BJ (cell line): ENCODE results near the gene CBX4. TPM values are rescaled to one million over a fixed set of nuclear protein-coding genes. Genes with fewer than 3 reads are reported as not detected.
A peak's percentile ranks its signal among the peaks of the same experiment; 100 is the strongest.

ENCODE experiments used
- CTCF ChIA-PET: fragments of 350-600 bp; formaldehyde crosslinking; extraction: SDS; loops from one replicate; lab custom pipeline; 2021; ENCODE audit warnings: antibody characterized with exemption, inconsistent platforms; lab: Yijun Ruan, JAX
- POLR2A ChIA-PET: fragments of 300-600 bp; sonication (Branson Sonifier 250); formaldehyde crosslinking; extraction: SDS; loops from one replicate; lab custom pipeline; 2021; ENCODE audit warnings: antibody characterized with exemption; lab: Charles Lee
- DNase-seq: peaks from one replicate; pipeline ENCODE4 v3.0.0-alpha.2; 2011; ENCODE audit warnings: low read depth
- H3K27me3 ChIP-seq: 2 replicates; pipeline ENCODE4 v1.6.0; 2011; ENCODE audit warnings: low read length; ENCODE audit not compliant: control insufficient read depth, insufficient read depth
- H3K36me3 ChIP-seq: 2 replicates; pipeline ENCODE4 v1.5.1; 2011; ENCODE audit warnings: low read length; ENCODE audit not compliant: control insufficient read depth, insufficient read depth
- H3K4me3 ChIP-seq: 2 replicates; pipeline ENCODE4 v1.5.1; 2011; ENCODE audit warnings: low read depth, mild to moderate bottlenecking, control low read depth, low read length
- polyA plus RNA-seq: library from polyadenylated mRNA; depleted of rRNA; stranded (reverse); fragments of >200 nt; gene quantifications from 2 replicates; pipeline ENCODE4 v1.2.3, GENCODE V29; 2011
- TF ChIP-seq, protein P1 (sequence below): IDR thresholded peaks from 2 replicates; pipeline ENCODE4 v1.5.1; 2011; ENCODE audit warnings: low read depth, mild to moderate bottlenecking, control low read depth, inconsistent platforms, low read length, moderate library complexity; ENCODE audit not compliant: insufficient read depth

CBX4 gene
- polyA plus RNA-seq, 1 experiment: 10.4 TPM

DNA sequence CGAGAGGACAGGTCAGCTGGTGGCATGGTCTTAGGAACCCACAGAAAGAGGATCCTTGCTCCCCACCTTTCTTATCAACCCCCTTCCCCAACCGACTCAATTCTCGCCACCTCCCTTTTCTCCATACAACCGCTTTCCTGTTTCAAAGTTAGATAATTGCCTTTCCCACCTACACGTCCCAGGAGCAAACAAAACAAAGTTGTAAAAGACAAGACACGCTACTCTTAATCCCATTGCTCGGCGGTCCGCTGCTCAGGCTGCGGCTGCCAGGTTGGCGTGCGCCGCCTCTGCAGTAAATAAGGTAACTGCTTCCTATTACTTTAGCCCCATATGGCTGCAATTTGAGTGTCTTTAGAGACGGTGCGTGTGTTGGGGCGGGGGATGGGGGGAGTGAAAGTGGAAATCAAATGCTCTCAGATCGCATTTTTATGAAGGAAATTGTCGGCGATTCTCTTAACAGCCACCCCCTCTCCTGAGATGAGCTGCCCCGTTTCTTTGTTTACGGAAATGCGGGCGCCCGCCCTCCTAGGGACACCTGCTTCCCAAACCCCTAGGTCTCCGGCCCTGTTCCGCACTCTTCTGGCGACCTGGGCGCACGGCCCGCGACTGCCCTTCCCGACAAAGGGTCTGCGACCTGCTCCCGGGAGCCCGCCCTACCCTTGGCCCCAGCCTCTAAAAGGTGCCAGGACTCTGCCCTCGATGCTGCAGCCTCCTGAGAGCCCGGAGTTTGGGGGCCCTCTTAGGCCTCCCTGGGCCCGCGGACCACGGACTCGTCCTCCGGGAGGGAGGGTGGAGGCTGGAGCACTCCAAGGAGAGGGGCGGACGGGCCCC is 38.7 kb downstream of the CBX4 start:
- POLR2A ChIA-PET: no interaction called here
- CTCF ChIA-PET: interaction anchor here (1.4 kb wide), 1 partner anchor 55 kb away, joined by 3 read pairs; no protein-coding TSS in a partner anchor
- H3K27me3 ChIP-seq: peaks cover 65% of the 10 kb centered on the region
- H3K4me3 ChIP-seq: no peak overlapping the region
- H3K36me3 ChIP-seq: no peaks in the 10 kb centered on the region
- DNase-seq: no peak
- TF ChIP-seq, protein P1, sequence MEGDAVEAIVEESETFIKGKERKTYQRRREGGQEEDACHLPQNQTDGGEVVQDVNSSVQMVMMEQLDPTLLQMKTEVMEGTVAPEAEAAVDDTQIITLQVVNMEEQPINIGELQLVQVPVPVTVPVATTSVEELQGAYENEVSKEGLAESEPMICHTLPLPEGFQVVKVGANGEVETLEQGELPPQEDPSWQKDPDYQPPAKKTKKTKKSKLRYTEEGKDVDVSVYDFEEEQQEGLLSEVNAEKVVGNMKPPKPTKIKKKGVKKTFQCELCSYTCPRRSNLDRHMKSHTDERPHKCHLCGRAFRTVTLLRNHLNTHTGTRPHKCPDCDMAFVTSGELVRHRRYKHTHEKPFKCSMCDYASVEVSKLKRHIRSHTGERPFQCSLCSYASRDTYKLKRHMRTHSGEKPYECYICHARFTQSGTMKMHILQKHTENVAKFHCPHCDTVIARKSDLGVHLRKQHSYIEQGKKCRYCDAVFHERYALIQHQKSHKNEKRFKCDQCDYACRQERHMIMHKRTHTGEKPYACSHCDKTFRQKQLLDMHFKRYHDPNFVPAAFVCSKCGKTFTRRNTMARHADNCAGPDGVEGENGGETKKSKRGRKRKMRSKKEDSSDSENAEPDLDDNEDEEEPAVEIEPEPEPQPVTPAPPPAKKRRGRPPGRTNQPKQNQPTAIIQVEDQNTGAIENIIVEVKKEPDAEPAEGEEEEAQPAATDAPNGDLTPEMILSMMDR: no peak

DNA sequence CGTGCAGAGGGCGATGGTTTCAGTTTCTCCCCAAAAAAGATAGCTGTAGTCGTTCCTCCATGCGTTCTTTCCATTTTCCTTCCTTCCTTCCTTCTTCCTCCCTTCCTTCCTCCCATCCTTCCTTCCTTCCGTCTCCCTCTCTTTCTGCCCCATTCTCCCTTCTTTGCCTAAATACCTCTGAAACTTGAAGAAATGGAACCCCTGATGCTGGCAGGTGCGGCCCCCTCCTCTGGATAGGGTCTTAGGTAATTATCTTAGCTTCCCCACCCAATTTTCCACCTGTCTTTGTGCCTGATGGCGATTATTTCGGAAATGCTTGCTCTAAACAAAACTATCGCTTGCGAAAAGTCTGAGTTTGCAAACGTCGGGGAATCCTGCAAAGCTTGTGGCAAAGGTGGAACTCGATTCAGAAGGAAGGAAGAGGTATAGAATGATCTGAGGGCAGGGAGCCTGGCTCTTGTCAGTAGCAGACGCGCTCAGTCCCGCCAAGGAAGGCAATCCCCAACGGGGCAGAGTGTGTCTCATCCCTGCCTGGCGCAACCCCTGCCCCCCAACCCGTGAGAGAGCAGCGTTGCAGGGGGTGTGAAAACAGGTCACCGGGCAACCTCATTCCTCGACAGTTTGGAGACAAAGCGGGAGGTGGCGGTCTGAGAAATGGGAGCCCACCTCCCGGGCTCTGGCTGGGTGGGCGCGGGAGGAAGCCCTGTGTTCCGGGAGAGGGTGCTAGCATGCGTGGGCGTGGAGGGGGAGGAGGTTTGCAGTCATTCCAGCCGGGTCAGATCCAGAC is 39.5 kb downstream of the CBX4 start:
- ChIA-PET POLR2A (no interaction called here), CTCF (interaction anchor here (1.0 to 2.0 kb wide), 5 partner anchors 12 to 205 kb away, joined by 3 to 10 read pairs (median 3); no protein-coding TSS in a partner anchor)
- no peak for DNase-seq
- Histone ChIP-seq H3K4me3 (no peak overlapping the region), H3K36me3 (peaks cover 5% of the 10 kb centered on the region), H3K27me3 (peaks cover 57% of the 10 kb centered on the region)
- TF ChIP-seq, protein P1: no peak

DNA sequence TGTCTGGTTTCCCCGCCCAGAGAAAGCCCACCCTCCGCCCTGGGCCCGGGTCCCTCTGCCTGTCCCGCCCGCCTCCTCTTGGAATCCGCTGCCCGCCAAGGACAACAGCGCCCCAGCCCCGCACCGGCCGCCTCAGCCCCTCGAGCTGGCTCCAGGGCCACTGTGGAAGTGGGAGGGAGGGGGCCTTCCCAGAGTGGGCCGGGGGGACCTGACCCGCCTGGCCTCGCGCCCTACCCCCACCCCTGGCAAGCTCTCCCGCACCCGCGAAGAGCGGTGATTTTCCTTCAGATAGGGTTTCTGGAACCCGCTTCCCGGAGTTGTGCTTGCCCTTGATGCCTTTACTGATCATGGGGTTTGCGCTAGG is 40.1 kb downstream of the CBX4 start:
- H3K27me3 ChIP-seq: peaks cover 52% of the 10 kb centered on the region
- POLR2A ChIA-PET: no interaction called here
- TF ChIP-seq, protein P1: no peak
- peaks cover 9% of the 10 kb centered on the region for H3K36me3 ChIP-seq
- DNase-seq: no peak
- CTCF ChIA-PET: interaction anchor here (1.0 to 2.0 kb wide), 5 partner anchors 12 to 206 kb away, joined by 3 to 10 read pairs (median 3); no protein-coding TSS in a partner anchor
- no peak overlapping the region for H3K4me3 ChIP-seq

DNA sequence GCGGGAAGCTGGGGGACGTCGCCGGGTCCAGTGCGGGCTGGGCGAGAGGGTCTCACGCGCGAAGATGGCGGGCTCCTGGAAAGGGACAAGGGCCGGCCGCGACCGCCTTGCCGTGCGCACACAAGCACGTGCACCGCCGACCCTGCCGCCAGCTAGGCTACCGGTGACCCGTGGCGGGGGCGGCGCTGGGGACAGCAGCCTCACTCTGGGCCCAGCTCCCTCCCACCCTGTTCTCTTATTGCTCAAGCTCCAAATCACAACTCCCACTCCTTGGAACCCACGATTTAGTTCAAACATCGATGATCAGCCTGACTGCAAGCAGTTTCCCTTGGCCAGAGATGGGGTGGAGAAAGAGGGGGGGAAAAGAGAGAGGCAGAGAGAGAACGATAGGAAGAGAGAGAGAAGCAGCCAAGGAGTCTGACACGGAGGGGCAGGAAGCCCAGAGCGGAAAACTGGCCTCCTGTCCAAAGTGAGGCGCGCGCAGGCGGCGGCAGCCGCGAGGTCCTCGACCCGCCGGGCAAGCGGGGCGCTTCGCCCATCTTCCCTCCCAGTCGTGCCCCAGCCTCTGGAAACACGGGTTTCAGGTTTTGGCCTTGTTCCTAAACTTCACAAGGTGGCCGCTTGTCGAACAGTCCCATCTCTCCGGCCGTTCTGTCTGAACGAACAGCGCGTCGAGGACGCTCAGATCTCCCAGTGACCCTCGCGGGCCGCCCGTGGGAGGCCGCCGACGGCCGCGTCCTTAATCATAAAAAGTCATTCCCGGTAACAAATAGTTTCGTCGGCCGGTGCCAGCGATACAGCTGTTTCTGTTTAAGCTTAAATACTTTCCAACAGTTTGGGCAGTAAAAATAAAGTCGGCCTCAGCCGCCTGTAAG is 40.7 kb downstream of the CBX4 start:
- Histone ChIP-seq H3K27me3 (peaks cover 46% of the 10 kb centered on the region), H3K36me3 (peaks cover 9% of the 10 kb centered on the region), H3K4me3 (peak overlapping the region; percentile 56)
- ChIA-PET POLR2A (no interaction called here), CTCF (interaction anchor here (0.7 to 2.0 kb wide), 4 partner anchors 10 to 207 kb away, joined by 3 to 10 read pairs (median 3); no protein-coding TSS in a partner anchor)
- DNase-seq: no peak
- TF ChIP-seq, protein P1: no peak
